Activated effector memory CD4-positive, alpha-beta T cell treated with Interleukin-2 at 50 U/mL for 16 hours (primary cell): ENCODE measurements around the gene DHX29.
A peak's percentile ranks its signal among the peaks of the same experiment; 100 is the strongest.
"Not testable (repeated sequence)": the region's sequence is repeated elsewhere in the genome, so short reads cannot be mapped to it uniquely, and the experiment has no call there.

Source experiments
- DNase-seq: peaks from one replicate; pipeline ENCODE4 v3.0.0-alpha.2; 2020

DHX29 gene, protein sequence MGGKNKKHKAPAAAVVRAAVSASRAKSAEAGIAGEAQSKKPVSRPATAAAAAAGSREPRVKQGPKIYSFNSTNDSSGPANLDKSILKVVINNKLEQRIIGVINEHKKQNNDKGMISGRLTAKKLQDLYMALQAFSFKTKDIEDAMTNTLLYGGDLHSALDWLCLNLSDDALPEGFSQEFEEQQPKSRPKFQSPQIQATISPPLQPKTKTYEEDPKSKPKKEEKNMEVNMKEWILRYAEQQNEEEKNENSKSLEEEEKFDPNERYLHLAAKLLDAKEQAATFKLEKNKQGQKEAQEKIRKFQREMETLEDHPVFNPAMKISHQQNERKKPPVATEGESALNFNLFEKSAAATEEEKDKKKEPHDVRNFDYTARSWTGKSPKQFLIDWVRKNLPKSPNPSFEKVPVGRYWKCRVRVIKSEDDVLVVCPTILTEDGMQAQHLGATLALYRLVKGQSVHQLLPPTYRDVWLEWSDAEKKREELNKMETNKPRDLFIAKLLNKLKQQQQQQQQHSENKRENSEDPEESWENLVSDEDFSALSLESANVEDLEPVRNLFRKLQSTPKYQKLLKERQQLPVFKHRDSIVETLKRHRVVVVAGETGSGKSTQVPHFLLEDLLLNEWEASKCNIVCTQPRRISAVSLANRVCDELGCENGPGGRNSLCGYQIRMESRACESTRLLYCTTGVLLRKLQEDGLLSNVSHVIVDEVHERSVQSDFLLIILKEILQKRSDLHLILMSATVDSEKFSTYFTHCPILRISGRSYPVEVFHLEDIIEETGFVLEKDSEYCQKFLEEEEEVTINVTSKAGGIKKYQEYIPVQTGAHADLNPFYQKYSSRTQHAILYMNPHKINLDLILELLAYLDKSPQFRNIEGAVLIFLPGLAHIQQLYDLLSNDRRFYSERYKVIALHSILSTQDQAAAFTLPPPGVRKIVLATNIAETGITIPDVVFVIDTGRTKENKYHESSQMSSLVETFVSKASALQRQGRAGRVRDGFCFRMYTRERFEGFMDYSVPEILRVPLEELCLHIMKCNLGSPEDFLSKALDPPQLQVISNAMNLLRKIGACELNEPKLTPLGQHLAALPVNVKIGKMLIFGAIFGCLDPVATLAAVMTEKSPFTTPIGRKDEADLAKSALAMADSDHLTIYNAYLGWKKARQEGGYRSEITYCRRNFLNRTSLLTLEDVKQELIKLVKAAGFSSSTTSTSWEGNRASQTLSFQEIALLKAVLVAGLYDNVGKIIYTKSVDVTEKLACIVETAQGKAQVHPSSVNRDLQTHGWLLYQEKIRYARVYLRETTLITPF (N-terminal part only)

DNA sequence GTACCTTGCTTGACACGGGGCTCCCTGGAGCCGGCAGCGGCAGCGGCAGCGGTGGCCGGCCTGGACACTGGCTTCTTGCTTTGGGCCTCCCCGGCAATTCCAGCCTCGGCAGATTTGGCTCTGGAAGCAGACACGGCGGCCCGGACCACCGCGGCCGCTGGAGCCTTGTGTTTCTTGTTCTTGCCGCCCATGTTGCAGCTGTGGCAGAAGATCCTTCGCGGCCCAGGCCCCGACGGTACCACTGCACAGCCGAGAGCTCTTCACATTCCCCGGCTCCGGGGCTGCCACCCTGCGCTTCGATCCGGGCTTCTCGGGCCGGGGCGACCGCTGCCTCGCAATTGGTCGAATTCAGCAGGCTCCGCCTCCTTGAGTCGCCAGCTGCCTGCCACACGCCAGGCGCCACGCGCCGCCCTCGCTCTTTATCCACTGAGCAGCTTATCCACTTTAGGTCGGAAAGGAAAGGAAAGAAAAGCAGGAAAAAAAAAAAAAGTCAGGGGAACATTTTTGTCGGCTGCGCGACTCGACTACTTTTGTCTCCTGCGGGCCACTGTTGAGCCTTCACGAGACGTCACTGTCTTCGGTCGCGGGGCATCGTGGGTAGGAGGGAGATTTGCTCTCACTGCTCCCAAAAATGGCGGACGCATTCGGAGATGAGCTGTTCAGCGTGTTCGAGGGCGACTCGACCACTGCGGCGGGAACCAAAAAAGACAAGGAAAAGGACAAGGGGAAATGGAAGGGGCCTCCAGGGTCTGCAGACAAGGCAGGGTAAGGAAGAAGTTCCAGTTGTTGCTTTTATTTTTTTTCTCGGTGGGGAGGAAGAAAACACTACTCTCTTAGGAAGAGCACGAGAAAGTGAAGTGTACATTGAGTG lies at the start of gene DHX29, which contains the start of gene MTREX:
Gene DHX29, minus strand, starts transcription at position 312 of the 871 bp plus-strand sequence. Its CDS starts 121 bp downstream, at position 191.
Gene MTREX, plus strand, starts transcription at position 607 of the 871 bp plus-strand sequence. Its CDS starts 25 bp downstream, at position 632.
- DNase-seq = peak; percentile 84

DNA sequence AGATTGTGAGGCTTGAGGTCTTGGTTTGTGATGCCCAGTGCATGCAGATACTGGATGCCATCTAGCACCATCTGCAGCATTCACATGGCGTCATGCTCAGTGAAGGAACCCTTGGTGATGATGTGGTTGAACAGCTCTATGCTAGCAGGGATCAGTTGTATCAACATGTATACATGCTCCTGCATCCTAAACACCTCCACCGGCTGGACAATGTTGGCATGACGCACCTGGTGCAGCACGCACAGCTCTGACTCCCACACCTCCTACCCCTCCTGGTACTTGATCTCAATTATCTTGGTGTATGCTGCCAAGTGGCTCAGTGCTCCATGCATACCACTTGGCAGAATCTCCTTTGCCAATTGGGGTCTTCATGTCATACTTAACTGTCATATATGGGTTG lies 49.4 kb upstream of the DHX29 start:
- DNase-seq = no peak

DNA sequence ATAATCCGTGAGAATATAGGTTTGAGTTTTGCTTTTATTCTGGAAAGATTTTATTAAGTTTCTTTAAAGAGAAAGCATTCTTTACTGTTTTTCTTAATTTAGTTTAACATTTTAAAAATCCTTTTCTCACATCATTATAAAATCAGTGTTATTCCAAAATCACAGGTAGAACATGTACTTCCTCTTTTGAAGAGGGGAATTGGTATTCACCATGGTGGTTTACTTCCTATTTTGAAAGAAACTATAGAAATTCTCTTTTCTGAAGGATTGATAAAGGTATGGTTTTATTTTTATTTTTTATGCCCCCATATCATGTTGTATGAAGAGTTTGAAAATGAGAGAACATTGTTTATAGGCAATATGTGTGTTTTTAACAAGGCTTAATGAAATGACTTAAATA lies 43.3 kb upstream of the DHX29 start:
- no peak for DNase-seq

GRCh38 chr5:55347786-55348185 lies 40.3 kb upstream of the DHX29 start:
- DNase-seq = no peak

DNA sequence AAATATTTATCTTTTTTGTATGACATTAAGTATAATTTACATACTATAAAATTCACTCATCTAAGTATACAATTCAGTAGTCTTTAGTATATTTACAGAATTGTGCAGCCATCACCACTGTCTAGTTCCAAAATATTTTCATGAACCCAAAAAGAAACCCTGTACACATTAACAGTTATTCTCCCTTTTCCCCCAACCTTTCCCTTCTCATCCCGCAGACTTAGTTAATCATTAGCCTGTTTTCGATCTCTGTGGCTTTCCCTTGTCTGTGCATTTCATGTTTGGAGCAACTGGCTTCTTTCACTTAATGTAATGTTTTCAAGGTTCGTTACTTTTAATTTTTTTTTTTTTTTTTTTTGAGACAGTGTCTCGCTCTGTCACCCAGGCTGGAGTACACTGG lies 37.8 kb upstream of the DHX29 start:
- DNase-seq = no peak

GRCh38 chr5:55344392-55344992 lies 37.0 kb upstream of the DHX29 start:
- peak; percentile 23 for DNase-seq

DNA sequence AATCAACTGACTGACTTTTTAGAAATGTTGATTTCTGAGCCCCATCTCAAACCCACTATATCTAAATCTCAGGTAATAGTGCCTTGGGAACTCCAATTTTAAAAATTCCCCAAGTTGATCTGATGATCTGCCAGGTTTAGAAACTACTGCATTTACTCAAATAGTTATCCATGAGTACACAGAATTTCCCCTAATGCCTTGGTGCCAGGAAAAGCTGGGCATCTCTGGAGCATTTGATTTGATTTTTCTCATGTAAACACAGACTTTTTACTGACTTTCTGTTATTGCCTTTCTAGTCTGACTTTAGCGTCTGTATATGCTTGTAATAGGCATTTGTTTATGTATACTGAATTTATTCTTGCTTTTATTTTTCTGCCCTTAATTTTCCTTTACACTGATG lies 36.1 kb upstream of the DHX29 start:
- DNase-seq = no peak

- DNase-seq = no peak
Observed at GRCh38 chr5:55343107-55343506, 35.6 kb upstream of the DHX29 start.

- DNase-seq = no peak
Observed at GRCh38 chr5:55338810-55339243, 31.3 kb upstream of the DHX29 start.

- no peak for DNase-seq
Observed at GRCh38 chr5:55338092-55338613, 30.7 kb upstream of the DHX29 start.

DNA sequence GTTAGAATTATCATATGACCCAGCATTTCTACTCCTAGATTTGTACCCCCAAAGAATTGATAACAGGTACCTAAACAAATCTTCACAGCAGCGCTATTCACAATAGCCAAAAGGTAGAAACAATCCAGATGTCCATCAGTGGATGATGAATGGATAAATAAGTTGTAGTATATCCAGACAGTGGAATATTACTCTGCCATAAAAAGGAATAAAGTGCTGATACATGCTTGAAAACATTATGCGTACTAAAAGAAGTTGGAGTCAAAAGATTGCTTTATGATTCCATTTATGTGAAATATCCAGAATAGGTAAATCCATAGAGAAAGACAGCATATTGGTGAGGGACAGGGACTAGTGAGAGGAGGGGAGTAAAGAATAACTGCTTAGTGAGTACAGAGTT lies 26.3 kb upstream of the DHX29 start:
- DNase-seq = no peak

DNA sequence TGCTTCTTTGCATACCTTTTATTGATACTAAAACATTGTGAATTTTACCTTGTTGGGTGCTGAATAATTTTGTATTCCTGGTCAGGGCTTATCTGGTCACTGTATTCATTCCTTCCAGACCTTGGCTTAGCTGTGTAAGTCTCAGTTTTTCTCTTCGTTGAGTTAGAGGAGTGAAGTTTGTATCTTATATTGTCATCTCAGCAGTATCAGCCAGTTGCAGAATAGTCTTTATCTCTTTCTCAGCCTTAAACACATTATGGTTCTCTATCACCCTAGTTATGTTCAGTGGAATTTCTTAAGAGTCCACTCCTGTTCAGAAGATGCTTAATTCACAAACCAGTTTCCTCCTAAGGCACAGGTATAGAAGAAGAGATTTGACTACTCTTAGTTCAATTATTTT lies 25.5 kb upstream of the DHX29 start:
- DNase-seq = no peak

DNA sequence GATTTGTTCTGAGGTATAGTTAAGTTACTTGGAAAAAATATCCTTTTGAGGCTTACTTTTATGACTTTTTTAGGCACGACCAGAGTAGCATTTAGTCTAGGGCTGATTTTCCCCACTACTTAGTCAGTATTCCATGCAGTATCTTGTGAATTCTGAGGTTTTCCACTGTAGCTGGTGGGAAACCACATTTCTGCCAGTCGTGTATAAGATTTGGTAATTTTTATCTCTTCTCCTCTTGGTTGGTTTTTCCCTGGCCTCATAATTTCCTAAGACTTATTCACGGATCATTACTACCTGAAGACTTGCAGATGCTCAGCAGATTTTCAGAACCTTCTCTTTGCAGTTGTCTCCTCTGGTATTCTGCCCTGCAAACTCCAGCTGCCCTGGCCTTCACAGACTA lies 23.8 kb upstream of the DHX29 start:
- no peak for DNase-seq

- no peak for DNase-seq
Observed at GRCh38 chr5:55327281-55327680, 19.8 kb upstream of the DHX29 start.

GRCh38 chr5:55325621-55326020 lies 18.1 kb upstream of the DHX29 start:
- no peak for DNase-seq

DNA sequence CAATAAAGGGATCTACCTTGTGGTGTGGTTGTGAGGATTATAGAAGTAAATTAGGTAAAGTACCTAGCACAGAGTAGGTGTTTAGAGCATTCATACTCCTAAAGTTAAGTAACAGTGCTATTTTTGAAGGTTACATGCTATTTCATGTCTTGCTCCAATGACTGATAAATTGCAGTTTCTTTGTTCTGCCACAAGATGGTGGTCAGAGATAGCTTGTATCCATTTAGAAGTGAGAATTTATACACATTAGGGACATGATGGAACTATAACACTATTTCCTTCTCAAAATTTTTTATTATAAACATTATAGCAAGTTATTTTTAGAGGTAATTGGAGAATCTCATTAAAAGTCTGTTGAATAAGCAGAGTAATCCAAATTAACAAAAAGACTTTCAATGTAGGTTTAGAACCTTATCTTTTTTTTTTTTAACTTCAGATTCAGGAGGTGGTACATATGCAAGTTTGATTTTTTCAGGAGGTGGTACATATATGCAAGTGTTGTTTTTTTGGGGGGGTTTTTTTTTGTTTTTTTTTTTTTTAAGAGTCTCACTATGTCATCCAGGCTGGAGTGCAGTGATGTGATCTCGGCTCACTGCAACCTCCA lies 17.4 kb upstream of the DHX29 start:
- DNase-seq = no peak

- no peak for DNase-seq
Observed at GRCh38 chr5:55324006-55324405, 16.5 kb upstream of the DHX29 start.

DNA sequence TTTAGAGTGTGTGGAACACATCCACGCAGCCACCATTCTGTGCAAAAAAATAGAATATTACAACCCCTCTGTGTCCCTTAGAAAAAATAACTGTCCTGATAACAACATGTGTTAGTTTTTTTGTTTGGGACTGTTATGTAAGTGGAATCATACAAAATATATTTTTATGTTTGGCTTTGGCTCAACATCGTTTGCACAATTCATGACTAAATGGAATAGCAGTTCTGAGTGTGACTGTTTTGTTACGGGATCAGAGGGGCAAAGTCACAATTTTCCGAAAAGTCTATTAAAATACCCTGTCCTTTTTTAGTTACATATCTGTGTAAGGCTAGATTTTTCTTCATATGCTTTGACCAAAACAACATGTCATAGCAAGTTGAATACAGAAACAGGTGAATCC lies 13.1 kb upstream of the DHX29 start:
- no peak for DNase-seq

DNA sequence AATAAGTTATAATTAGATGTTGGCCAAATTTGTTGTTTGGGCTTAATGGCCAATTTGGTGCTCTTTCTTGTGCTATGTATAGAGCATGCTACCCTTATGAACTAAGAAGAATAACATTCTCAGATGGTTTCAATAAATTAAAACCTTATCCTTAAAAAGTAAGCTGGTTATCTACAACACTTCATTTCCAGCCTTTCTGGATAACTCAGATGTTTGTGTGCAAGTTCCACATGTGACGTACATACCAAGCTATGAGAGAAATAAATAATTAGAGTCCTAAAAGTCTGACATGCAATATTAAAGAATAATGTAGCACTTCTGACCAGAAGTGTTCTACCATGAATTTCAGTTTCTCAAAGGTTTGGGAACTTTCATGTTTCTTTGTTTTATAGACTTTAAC lies 12.0 kb upstream of the DHX29 start:
- DNase-seq = no peak

DNA sequence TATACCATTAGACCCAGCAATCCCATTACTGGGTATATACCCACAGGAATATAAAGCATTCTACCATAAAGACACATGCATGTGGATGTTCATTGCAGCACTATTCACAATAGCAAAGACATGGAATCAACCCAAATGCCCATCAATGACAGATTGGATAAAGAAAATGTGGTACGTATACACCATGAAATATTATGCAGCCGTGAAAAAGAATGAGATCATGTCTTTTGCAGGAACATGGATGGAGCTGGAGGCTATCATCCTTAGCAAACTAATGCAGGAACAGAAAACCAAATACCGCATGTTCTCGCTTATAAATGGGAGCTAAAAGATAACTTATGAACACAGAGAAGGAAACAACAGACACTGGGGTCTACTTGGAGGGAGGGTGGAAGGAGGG lies 10.7 kb upstream of the DHX29 start:
- not testable (repeated sequence) for DNase-seq

- no peak for DNase-seq
Observed at GRCh38 chr5:55316837-55317236, 9.3 kb upstream of the DHX29 start.
